Activated effector memory CD4-positive, alpha-beta T cell treated with Interleukin-2 at 50 U/mL for 16 hours (primary cell): ENCODE results near the gene ANKRD34C.
A peak's percentile ranks its signal among the peaks of the same experiment; 100 is the strongest.

Source experiments
- DNase-seq: peaks from one replicate; pipeline ENCODE4 v3.0.0-alpha.2; 2020

The ANKRD34C gene

GRCh38 chr15:79282371-79283251 lies at the start of gene ANKRD34C:
ANKRD34C (plus strand) TSS chr15:79282722; CDS start chr15:79293285, 10,563 bp downstream.
- DNase-seq, result no peak

DNA sequence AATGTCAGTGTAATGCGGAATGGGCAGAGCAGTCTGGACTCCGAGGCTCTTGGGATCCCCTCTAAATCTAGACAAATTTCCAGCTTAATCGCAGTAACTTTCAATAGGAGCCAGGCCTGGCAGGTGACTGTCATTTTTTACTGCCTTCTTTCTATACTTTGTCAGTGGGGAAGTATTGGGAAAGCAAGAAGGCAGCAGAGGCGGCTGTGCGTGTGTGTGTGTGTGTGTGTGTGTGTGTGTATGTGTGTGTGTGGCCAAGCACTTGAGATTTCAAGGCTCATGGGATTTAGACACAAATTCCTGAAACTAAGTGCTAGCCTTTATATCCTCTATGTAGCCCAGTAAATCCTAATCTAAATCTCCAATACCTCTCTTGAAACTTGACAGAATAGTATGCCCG lies 49.3 kb upstream of the ANKRD34C start:
- no peak for DNase-seq

DNA sequence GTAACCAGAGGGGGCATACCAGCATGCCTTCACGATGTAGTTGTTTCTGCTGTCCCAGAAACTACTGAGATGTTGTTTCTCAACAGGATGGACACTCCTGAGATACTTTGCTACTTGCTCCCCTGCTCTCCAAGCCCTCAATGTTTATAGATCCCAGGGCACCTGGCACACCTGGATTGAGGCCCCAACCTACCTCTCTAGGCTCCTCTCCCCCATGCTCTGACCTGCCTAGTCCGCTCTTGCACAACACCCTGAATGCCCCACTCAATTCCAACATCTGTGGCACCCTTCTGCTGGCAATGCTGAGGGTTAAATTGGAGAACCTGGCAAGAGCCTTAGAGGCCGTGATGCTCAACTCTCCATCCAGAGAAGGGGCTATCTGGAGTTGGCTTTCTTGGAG lies 42.5 kb upstream of the ANKRD34C start:
- no peak for DNase-seq

- DNase-seq, result no peak
Observed at GRCh38 chr15:79243723-79244122, 38.8 kb upstream of the ANKRD34C start.

GRCh38 chr15:79244876-79245275 lies 37.6 kb upstream of the ANKRD34C start:
- no peak for DNase-seq

GRCh38 chr15:79248183-79248582 lies 34.3 kb upstream of the ANKRD34C start:
- no peak for DNase-seq

- no peak for DNase-seq
Observed at GRCh38 chr15:79257454-79257853, 25.1 kb upstream of the ANKRD34C start.

- no peak for DNase-seq
Observed at GRCh38 chr15:79261836-79262235, 20.7 kb upstream of the ANKRD34C start.

DNA sequence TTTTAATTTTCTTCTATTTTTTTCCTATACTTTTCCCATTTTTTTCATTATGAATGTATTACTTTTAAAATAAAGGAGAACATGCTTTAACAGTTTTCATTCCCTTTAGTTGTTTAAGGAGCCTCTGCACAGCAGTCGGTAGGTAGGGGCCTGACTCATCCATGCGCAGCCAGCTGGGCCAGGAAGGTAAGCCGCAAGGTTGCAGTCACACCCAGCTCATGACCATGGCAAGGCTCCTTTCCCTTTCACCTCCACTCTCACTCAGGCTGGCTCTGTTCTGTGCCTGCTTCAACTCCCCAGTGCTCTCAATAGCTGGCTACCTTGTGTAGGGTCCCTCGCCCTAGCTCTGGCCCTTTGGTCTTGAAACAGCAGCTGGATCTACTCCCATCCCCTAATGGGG lies 17.4 kb upstream of the ANKRD34C start:
- DNase-seq, result no peak

- no peak for DNase-seq
Observed at GRCh38 chr15:79265987-79266579, 16.4 kb upstream of the ANKRD34C start.

DNA sequence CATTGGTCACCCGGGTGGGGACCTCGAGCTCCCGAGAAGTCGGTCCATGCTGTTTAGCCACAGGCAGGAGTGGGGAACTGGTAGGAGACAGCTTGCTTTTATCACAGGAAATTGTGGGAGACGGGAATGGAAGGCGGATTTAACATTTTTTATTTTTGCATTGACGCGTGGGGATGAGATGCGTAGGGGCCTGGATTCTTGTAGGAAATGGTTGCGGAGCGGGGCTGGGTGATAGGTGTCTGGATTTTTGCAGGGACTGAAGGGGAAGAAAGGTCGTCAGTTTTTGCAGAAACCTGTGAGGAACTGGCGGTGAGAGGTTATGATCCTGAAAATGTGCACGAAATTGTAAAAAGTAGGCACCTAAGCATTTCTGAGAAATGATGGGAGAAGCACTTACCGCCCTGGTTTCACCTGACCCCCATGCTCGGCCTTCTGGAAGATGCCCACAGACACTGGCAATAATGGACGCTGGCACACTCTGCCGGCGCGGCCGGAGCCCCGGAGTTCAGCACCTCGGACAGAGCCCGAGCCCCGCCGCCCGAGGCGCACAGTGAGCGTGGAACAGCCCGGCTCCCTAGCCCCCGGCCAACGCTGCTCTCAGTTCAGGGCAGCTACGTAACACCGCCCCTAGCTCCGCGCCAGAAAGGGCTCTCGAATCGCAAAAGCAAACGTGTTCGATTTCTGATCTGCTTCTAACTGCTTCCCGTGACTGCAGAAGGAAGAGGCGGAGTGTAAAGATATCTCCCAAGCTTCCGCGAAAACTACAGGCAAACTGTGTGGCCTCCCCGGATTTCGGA lies 928 bp downstream of the ANKRD34C start:
- no peak for DNase-seq

- DNase-seq, result no peak
Observed at GRCh38 chr15:79290642-79291275, 8.2 kb downstream of the ANKRD34C start.

- no peak for DNase-seq
Observed at GRCh38 chr15:79292011-79292410, 9.5 kb downstream of the ANKRD34C start.

- DNase-seq, result no peak
Observed at GRCh38 chr15:79294075-79294474, 11.6 kb downstream of the ANKRD34C start.

DNA sequence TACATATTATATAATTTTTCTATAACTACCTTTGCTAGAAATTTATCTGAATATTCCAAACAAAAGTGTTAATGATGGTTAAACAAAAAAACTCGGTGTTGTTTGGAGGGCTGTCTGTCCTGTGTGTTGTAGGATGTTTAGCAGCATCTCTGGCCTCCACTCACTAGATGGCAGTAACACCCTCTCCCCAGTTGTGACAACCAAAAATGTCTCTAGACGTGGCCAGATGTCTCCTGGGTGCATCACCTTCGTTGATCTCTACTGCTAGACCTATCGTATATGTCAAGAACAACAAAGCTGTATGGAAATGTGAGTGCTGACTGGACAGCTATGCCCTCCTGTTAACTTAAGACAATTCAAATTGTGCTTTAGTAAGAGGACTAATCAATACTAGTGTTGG lies 14.1 kb downstream of the ANKRD34C start:
- no peak for DNase-seq

DNA sequence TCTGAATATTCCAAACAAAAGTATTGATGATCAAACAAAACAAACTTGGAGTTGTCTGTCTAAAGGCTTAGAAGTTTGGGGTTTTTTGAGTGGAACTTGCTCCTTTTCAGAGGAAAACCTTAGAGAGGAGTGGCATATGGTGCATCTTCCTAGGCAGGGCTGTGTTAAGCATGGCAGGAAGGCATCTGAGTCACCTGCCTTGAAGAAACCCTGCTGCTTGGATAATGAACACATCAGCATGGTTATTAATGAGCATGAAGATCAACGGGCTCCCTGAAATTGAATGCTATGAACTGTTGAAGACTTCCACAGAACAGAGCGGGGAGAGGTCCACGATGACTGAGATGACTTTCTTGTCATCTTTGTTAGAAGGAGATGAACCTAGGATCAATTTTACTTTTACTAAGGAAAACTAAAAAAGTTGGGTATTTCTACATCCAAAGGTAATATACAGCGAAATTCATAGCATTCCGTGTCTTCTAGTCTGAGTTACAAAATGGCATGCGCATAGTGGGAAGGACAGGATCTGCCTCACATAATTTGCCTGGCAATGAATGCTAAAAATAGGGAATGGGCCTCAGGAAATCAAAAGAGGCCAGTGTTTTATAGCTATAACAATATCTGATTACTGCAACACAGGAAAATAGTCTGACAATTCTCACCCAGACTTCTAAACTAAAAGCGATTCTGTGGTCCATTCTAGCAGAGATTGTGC lies 16.8 kb downstream of the ANKRD34C start:
- no peak for DNase-seq

DNA sequence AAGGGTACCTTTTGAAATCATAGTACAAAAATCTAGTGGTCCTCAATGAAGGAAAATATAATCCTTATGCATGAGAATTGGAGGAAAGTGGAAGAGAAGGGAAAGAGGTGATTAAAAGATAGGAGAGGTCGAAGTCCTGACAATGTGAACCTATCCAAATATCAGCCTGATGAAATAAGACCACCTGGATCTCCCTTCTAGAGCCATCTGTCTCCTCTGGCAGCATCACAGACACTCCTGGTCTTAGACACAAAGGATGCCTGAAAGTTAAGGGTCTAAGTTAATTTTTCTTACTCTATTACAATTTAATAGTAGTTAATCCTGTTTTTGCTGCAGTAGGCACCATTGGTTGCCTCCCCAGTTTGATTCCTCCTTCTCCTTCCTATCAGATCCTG lies 17.3 kb downstream of the ANKRD34C start:
- no peak for DNase-seq

DNA sequence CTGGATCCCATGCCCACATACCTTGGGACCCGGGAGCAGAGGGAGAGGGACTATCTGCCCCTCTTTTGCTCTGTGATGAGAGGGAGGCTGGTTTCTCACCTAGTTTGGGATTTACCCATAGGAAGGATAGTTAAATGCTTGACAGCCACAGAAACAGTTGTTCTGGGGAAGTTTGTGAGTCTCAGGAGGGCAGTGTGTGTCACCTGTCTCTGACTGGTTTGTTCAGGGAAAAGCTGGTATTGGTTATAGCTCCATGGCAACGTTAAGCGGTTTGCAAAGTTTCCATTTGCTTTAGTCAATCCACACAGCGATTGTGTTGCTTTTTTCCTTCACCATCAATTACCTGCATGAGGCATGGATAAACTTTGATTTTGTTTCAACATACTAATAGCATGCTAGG lies 24.7 kb downstream of the ANKRD34C start:
- DNase-seq, result no peak

GRCh38 chr15:79308874-79309273 lies 26.4 kb downstream of the ANKRD34C start:
- no peak for DNase-seq

DNA sequence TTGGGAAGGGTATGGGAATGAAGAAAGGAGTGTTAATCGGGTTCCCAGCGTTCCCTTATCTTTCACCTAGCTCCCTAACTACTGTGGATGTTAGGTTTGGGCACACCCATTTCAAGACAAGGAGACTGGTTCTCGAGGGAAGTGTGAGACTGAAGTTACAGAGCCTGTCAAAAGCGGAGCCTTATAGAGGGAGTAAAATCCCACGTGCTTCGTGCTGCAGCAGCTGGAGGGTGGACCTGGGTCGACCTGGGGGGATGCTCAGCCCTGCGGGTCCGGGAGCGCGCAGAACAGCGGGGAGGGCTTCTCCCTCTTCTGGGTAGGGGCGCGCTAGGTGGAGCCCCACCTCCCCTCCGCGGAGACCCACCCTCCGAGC lies 28.1 kb downstream of the ANKRD34C start:
- no peak for DNase-seq

DNA sequence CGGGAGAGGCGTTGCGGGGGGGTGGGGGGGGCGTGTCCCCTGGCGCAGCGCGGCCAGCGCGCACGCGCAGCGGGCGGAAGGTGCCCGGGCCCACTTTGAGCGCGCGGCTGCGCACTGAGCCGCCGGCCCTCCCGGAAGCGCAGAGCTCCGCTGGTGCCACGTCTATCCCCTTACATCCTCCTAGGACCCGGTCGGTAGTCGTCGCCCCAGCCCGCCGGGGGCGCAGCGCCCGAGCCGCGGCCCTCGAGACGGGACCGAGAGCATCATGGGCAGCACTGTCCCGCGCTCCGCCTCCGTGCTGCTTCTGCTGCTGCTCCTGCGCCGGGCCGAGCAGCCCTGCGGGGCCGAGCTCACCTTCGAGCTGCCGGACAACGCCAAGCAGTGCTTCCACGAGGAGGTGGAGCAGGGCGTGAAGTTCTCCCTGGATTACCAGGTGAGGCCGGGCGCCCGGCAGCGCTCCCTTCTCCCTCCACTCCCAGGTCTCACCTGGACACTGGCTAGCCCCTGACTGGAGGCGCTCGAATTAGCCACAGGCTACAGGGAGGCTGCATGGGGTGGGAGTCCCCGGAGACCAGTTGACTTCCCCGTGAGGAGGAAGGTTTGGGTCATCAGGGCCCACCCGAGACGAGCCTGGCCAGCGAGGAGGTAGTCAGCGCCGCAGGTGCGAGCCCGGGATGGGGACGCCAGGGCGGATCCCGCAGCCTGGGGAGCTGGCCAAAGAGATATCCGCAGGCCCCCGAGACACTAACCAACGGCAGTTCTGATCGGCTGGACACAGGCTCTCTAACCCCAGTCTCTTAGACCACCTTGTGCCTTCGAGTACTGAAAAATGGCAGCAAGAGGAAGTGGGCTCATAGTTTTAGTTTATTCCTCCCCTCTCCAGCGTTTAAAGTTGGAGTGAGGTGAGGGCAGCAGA lies 28.7 kb downstream of the ANKRD34C start, which contains the start of gene TMED3:
Gene TMED3, plus strand, starts transcription at position 128 of the 916 bp plus-strand sequence. Its CDS starts 138 bp downstream, at position 266.
- DNase-seq, result peak; percentile 76
